SK-N-DZ (cell line): Measurements from ENCODE around the gene UCKL1.
"Not testable (repeated sequence)": the region's sequence is repeated elsewhere in the genome, so short reads cannot be mapped to it uniquely, and the experiment has no call there.

ENCODE experiments used
- DNase-seq: peaks from one replicate; pipeline ENCODE4 v3.0.0-alpha.2; 2015; ENCODE audit warnings: low spot score

The UCKL1 gene

DNA sequence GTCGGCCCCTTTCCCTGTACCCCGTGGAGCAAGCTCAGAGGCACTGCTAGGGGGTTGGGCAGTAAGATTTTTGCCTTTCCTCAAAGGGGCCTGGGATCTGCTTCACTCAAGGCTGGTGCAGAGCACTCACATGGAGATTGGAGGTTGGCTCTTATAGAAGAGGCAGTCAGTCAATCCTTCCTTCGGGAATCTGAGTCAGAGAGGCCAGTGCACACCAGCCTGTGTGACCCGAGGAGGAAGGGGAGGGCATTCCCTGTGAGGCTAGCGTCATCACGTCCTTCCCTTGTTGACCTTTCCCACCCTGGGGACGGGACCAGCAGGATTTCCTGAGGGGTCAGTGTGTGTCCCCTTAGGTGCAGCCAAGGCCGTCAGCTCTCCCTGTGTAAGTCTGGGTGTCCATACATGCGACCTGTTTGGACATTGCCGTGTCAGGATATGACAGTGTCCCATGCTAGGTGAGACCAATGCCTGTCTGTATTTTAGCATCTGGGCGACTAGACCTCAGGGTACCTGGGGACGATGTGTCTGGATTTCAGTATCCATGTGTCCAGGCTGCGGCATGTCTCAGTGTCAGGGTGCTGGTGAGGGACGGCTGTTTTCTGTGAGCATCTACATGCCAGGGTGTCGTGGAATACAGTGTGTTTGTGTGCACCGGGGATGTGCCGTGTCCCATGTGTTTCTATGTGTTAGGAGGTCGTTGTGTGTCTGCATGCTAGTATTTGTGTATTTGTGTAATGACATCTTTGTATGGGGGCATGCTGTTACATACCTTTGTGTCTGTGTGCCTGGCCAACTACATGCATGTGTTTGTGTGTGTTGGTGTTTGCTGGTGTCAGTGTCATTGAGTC, 16.3 kb upstream of the UCKL1 start:
- DNase-seq, result peak; percentile 27

DNA sequence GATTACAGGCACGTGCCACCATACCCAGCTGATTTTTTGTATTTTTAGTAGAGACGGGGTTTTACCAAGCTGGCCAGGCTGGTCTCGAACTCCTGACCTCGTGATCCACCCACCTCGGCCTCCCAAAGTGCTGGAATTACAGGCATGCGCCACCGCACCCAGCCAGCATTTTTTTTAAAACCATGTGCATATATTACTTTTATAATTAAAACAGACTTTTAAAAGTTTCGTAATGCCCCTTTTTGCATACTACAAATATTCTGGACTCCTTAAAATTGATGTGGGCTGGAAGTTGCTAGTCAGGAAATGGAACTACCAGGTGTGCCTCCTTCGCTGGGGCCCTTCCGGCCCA, 15.7 kb upstream of the UCKL1 start:
- DNase-seq, result not testable (repeated sequence)

DNA sequence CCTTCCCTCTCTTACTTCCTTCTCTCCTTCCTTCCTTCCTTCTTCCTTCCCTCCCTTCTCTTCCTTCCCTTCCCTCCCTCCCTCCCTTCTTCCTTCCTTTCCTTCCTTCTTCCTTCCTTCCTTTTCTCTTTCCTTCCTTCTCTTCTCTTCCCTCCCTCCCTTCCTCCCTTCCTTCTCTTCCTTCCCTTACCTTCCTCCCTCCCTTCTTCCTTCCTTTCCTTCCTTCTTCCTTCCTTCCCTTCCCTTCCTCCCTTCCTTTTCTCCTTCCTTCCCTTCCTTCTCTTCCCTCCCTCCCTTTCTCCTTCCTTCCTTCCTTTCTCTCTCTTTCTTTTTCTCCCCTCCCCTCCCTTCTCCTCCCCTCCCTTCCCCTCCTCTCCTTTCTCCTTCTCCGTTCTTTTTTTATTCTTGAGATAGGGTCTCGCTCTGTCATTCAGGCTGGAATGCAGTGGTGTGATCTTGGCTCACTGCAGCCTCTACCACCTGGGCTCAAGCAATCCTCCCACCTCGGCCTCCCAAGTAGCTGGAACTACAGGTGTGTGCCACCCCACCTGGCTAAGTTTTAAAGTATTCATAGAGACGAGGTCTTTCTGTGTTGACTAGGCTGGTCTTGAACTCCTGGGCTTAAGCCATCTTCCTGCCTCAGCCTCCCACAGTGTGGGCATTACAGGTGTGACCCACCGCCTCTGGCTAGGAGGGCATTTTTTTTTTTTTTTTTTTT, 14.7 kb upstream of the UCKL1 start:
- DNase-seq, result no peak

DNA sequence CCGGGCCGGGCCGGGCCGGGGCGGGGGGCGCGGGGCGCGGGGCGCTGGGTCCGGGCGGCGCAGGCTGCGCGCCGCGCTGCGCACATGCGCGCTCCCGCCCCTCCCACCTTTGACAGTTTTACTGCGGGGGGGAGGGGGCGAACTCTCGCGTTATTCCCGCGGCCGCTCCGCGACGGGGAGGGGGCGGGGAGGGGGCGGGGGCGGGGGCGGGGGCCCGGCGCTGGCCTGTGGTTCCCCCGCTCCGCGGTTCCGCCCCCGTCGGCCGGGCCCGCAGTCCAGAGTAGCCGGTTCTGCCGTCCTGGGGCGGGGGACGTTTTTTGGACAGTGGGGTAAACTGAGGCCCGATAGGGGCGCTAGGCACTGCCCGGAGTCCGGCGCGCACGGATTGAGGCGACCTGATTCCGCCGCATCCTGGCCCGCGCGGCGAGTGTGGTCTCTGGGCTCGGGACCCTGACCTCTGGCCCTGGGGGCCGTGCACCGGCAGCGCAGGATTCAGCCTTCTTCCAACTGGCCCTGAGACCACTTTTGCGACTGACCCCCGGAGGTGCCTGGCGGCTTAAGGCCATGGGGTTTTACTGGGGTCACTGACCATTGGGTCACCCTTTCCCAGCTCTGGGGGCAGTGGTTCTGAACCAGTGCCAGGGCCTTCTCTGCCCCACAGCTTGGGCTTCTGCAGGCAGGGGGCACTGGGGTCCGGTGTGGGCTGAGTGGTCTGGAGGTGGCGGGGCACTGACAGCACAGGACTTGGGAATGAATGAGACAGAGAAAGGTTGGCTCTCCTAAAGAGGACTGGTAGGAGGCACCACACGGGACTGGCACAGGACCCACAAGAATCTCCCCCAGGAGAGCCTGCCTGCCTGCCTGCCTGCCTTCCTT, 13.9 kb upstream of the UCKL1 start, which contains the start of gene ZNF512B:
ZNF512B (minus strand) TSS at position 93 of the 876 bp plus-strand sequence. CDS start 1,980 bp downstream, outside the sequence.
- no peak for DNase-seq

DNA sequence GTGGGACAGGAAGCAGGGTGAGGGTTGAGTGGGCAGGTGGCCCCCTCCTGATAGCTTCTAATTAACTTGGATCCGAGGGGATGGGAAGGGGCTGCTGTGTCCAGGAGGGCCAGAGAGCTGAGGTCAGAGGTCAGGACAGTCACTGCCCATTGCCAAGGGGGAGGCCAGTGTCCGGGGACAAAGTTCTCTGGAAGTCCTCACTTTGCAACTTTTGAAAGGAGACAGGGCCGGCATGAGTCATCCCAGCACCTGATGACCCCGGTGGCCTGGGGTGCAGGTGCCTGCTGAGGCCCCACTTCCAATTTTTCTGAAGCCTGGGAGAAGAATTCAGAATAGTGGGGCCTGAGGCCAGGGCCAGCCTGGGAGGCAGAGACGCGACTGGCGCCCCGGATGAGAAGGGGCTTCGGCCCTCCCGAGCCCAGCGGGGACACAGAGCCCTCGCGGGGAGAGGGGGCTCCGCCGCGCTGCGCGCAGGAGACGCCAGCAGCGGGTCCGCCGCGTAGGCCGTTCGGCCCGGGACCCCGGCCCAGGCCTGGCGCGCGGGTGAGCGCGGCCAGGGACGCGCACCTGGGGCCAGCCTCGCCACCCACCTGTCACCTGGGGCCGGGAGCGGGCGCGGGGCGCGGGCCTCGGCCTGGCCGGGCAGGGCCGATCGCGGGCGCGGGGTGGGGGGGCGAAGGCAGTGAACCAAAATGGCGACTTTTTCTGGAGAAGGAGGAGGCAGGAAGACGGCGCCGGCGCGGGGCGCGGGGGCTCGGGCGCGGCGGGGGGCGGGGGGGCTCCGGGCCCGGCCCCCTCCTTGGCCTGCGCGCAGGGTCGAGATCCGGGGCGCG, 12.9 kb upstream of the UCKL1 start:
- no peak for DNase-seq

DNA sequence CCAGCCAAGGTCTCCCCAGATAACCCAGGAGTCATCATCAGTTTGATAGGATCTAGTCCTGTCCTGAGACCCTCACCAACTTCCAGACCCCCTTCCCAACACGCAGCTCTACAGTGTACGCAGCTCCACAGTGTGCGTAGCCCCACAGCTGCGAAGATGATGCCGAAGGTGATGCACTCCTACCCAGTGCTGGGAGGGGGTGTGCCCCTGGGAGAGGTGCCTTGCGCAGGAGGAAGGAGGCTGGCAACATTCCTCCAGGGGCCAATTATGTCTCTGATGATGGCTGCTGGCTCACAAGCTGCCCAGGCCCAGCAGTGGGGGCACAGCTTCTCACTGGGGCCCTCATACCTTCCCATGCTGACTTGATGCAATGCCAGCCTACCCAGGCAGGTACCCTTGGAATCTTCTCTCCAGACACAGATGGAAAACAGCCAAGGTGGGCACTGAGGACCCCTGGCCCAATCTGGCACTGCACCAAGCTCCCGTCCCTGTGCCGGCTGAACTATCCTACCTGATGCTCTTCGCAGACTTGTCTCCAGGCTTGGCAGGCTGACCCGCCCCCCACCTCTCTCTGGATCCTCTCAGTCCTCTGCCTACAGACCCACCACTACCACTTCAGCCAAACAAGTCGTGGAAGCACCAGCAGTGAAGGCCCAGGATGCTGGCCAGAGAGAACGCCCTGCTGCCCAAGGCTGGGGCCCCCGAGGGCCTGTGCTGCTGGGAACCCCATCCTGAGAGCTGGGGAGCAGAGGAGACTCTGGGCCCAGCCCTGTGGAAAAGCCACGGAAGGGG, 12.1 kb upstream of the UCKL1 start:
- no peak for DNase-seq

DNA sequence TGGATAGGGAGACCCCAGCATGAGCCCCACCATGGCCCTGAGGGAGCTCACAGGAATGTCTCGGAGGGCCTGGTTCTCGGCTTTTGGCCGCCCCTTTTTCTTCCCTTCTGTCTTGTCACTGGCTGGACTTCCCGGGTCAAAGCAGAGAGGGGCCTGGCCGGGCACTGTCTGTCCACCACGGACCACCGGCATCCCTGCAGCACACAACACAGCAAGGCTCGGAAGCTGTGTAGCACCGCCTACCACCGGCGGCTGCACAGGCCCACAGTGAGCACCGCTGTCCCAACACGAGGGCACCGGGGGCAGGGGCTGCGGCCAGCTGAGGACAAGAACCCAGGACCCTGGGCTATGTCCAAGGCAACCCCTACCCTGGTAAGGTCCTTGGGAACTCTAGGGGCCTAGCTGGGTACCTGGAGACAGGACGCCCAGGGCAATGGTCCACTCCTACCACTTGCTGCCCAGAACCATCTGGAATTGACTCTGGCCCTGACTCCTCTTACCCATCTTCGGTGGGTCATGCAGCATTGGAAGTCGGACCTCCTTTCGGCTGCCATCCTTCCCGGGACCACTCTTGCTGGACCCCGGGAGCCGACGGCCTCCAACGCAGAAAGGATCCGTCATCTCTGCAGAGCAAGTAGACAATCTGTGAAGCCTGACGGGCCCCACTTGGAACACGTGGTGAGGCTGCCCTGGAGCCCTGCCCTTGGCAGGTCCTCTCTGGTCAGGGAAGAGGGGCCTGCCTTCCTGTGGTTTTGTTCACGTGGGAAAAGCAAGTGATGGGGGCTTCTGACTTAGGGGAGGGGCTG, 11.3 kb upstream of the UCKL1 start:
- no peak for DNase-seq

DNA sequence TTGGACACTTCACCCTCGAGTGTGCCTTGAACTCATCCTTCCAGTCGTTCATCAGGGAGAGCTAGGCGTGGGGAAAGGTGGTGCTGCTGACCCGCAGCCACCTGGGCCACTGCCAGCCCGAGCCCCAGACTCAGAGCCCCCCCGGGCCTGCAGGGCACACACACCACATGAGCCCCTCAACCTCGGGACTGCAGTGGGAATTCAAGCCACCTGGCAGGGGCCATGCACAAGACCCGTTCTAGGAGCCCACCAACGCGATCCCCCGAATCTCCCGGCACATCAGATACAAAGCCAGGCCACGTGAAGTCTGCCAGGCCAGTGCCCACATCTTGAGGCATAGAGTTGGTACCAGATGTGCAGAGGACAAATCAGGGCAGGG, 10.7 kb upstream of the UCKL1 start:
- no peak for DNase-seq

DNA sequence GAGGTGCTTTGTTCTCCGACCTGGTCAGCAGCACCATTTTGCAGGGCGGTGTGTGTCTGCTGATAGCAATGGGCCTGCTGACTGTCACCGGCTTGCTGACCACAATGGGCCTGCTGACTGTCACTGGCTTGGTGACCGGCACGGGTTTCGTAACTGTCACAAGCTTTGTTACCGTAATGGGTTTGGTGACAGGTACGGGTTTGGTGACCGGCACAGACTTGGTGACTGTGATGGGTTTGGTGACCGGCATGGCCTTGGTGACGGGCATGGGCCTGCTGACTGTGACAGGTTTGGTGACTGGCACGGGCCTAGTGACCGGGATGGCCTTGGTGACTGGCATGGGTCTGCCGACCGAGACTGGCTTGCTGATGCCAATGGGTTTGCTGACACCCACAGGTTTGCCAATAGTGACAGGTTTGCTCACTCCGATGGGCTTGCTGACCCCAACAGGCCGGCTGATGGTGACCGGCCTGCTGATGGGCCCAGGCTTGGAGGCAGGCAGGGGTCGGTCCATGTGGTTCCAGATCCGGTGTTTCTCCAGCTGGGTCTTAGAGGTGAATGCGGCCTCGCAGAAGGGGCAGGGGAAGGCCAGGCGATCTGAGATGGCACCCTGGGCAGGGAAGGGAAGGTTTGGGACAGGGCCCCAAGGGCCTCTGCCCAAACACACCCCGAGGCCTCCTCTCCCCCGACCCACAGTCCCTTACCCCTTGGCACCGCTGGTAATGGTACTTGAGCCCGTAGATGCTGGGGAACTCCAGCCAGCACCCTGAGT, 10.1 kb upstream of the UCKL1 start:
- no peak for DNase-seq

DNA sequence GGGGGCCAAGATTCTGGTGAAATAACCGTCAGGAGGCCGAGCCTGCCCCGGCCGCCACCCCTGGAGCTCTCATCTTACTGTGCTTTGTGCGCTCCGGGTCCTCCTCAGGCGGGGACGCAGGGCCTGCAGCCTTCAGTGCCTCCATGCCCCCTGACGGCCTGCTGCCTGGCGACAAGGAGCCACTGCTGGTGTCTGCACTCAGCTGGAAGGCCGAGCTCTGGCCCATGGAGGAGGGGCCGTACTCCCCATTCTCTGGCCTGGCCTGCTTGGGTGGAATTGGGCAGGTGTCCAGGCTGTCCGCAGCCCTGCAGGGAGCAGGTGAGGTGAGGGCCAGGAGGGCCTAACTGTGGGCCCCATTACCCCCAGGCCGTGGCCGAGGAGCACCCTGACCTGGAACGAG, 8.2 kb upstream of the UCKL1 start:
- no peak for DNase-seq

DNA sequence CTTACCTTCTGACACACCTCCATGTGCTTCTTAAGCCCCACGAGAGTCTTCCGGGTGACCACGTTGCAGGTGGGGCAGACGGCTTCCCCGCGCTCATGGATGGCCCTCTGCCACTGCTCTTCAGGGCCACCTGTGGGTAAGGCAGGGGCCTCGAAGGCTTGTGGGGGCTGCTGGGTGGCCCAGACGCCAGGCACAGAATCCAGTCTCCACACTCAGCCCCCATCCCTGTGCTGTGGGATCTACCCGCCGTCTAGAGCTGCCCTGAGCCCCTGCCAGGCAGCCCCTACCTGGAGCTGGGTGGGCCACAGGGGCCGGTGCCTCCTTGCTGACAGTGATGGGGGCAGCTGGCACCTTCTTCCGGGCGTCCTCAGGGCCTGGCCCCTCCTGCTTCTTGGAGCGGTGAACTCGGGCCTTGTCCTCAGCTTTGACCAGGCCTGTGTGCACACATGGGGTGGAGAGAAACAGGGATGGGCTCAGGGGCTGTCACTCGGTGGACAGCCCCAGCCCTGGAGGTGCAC, 7.6 kb upstream of the UCKL1 start:
- DNase-seq, result no peak

DNA sequence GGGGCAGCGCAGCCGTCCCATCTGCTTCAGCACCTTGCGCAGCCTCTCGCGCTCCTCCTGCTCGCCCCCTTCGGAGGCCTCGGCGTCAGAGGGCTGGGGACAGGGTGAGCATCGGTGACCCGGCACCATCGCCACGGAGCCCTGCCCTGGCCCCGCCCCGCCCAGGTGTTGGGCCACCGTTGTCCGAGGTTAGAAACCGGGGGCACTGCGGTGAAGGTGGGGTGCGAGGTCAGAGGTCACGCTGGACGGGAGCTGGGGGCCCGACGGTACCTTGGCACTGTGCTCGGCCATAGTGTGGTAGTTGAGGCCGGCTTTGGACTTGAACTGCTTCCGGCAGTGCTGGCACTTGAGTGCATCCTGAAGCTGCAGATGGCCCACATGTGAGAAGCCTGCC, 7.1 kb upstream of the UCKL1 start:
- no peak for DNase-seq

DNA sequence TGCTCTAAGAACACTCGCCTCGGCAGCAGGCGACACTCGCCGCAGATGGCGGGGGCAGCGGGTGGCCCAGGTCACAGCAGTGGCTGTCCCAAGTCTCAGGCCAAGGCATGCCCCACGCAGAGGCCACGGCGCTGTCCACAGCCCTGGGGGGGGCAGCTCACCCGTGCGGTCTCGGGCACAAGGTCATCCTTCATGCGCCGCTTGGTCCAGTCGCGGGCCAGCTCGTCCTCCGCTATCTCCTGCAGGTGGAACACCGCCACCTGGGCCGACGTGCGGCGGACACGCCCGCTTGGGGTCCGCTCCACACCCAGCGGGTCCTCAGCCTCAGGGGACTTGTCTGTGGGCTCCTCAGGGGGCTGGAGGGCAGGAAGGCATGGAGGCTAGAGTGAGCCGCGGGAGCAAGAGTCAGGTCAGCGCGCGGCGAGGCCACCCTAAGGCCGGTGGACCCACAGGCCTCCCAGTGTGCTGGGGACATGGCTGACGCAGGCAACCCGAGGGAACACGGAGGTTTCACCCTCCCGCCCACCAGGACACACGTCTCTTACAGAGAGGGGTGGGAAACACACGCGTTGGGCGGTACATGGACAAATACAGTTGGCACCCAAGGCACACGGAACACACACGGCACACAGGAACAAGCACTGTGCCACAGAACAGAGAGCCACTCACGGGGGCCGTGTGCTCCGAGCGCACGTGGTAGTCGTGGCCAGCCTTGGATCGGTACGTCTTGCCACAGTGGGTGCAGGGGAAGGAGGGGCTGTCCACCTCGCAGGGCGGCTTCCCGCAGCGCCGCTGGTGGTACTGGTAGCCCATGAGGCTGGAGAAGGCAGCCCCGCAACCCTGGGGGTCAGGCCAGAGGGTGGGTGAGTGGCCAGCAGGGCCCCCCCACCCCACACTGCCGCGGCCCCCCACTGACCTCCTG, 6.5 kb upstream of the UCKL1 start:
- DNase-seq, result no peak

DNA sequence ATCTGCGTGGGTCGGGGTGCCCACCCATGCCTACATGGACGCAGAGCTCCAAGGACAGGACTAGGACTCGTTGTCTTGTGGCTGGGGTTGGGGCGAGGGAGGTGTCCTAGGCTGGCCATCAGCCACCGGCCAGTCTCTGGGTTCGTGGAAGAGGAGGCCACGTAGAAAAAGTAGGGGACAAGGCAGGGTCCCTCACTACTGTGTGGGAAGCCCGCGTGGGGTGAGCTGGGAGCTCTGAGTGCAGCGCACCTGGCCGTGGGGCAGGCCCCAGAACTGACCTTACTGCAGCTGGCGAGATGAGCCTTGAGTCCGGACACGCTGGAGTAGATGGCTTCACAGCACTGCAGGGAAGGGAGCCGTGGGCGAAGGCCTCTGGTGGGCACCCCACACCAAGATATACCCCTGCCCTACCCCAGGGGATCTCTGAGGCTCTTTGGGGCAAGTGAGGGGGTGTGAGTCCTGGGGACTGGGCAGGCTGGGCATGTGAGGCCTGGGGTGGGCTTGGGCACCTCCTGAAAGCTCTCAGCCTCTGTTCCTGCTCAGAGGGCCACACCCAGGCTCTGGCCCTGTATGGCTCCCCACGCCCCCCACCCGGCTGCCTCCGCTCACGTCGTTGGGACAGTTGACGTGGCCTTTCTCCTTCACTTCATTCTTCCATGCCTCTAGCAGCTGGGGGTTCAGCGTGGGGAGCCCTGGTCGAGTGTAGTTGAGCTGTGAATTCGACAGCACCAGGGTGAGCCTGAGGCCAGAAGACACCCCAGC, 5.6 kb upstream of the UCKL1 start:
- no peak for DNase-seq

DNA sequence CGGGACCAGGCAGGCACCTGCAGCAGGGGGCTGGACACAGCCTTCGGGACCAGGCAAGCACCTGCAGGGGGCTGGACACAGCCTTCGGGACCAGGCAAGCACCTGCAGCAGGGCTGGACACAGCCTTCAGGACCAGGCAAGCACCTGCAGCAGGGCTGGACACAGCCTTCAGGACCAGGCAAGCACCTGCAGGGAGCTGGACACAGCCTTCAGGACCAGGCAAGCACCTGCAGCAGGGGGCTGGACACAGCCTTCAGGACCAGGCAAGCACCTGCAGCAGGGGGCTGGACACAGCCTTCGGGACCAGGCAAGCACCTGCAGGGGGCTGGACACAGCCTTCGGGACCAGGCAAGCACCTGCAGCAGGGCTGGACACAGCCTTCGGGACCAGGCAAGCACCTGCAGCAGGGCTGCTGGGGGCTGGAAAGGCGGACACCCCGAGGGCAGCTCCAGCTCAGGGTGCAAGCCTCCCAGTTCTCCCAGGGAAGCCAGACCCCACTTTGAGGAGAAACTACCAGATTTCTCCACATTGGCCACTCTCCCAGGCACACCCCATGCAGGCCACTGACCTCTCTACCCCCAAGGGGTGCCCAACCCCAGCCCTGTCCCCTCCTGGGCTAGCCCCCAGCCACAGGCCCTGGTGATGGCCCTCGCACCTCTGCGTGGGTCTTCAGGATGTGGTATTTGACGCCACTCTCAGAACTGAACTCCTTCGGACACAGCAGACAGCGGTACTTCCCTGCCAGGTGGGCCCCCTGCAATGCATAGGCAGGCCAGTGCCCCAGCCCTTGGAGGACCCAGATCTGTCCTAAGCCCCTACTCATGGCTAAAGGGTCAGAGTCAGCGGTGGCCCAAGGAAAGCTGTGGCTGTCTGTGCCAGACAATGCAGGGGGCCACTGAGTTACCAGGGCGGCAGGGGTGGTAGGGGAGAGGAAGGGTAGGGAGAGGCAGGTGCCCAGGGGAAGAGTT, 4.7 kb upstream of the UCKL1 start:
- DNase-seq, result not testable (repeated sequence)
